ENCODE data around the gene RANBP9. TPM values are rescaled to one million over a fixed set of nuclear protein-coding genes. Genes with fewer than 3 reads are reported as not detected.

Gene RANBP9
- total RNA-seq, 4 donors from 2014 or later, result 35.8 to 64.7 (median 50.4) TPM

GRCh38 chr6:13673368-13673767 lies 38.3 kb downstream of the RANBP9 start:
- peaks cover 9% of the 10 kb centered on the region for H3K4me1 ChIP-seq

GRCh38 chr6:13672904-13673303 lies 38.7 kb downstream of the RANBP9 start:
- DNase-seq (ENCODE audit: low spot score in 2 of 2), result no peak
- Histone ChIP-seq H3K27me3 (no peaks in the 10 kb centered on the region), H3K4me1 (peaks cover 5% of the 10 kb centered on the region), H3K27ac (no peak overlapping the region), H3K36me3 (no peaks in the 10 kb centered on the region), H3K9me3 (no peaks in the 10 kb centered on the region), H3K4me3 (no peak overlapping the region)
- TF ChIP-seq CTCF (IDR thresholded peaks at IDR 0.05) (no peak), EP300 (IDR thresholded peaks at IDR 0.05) (no peak), POLR2AphosphoS5 (IDR thresholded peaks at IDR 0.05) (no peak), POLR2A (IDR thresholded peaks at IDR 0.05) (no peak)

More at GRCh38 chr6:13673368-13673767, 38.3 kb downstream of the RANBP9 start:
- no peaks in the 10 kb centered on the region for H3K36me3 ChIP-seq
- H3K27ac ChIP-seq, result no peak overlapping the region
- no peaks in the 10 kb centered on the region for H3K9me3 ChIP-seq
- no peak overlapping the region for H3K4me3 ChIP-seq
- H3K27me3 ChIP-seq, result no peaks in the 10 kb centered on the region
- TF ChIP-seq POLR2AphosphoS5 (IDR thresholded peaks at IDR 0.05) (no peak), POLR2A (IDR thresholded peaks at IDR 0.05) (no peak), EP300 (IDR thresholded peaks at IDR 0.05) (no peak), CTCF (IDR thresholded peaks at IDR 0.05) (no peak)
- WGBS, result 66% methylated on average over 1 of the region's 1 CpG
- DNase-seq (ENCODE audit: low spot score in 2 of 2), result no peak

GRCh38 chr6:13671548-13672127 lies 40.0 kb downstream of the RANBP9 start:
- Histone ChIP-seq H3K4me3 (no peak overlapping the region), H3K27ac (no peak overlapping the region), H3K9me3 (no peaks in the 10 kb centered on the region), H3K4me1 (peaks cover 11% of the 10 kb centered on the region), H3K27me3 (no peaks in the 10 kb centered on the region), H3K36me3 (no peaks in the 10 kb centered on the region)
- DNase-seq (ENCODE audit: low spot score in 2 of 2), result no peak
- TF ChIP-seq POLR2AphosphoS5 (IDR thresholded peaks at IDR 0.05) (no peak), POLR2A (IDR thresholded peaks at IDR 0.05) (no peak), CTCF (IDR thresholded peaks at IDR 0.05) (no peak), EP300 (IDR thresholded peaks at IDR 0.05) (no peak)
- WGBS, result 95% methylated on average over 1 of the region's 1 CpG

DNA sequence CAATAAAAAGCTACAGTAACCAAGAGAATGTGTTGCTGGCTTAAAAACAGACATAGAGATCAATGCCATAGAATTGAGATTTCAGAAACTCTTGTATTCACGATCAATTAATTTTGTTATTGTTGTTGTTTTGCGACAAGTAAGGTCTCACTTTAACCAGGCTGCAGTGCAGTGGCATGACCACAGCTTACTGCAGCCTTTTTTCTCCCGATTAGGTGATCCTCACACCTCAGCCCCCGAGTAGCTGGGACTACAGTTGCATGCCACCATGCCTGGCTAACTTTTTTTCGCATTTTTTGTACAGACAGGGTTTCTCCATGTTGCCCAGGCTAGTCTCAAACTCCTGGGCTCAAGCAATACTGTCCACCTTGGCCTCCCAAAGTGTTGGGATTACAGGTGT lies 42.2 kb downstream of the RANBP9 start:
- no peak for TF ChIP-seq POLR2AphosphoS5 (IDR thresholded peaks at IDR 0.05)
- no peak for TF ChIP-seq CTCF (IDR thresholded peaks at IDR 0.05)
- TF ChIP-seq POLR2A (IDR thresholded peaks at IDR 0.05), result no peak
- TF ChIP-seq EP300 (IDR thresholded peaks at IDR 0.05), result no peak
- DNase-seq (ENCODE audit: low spot score in 2 of 2), result no peak
- H3K4me1 ChIP-seq, result peaks cover 26% of the 10 kb centered on the region

GRCh38 chr6:13668291-13668928 lies 43.2 kb downstream of the RANBP9 start:
- no peaks in the 10 kb centered on the region for H3K27me3 ChIP-seq
- H3K9me3 ChIP-seq, result no peaks in the 10 kb centered on the region
- TF ChIP-seq POLR2A (IDR thresholded peaks at IDR 0.05) (no peak), EP300 (IDR thresholded peaks at IDR 0.05) (no peak), CTCF (IDR thresholded peaks at IDR 0.05) (no peak), POLR2AphosphoS5 (IDR thresholded peaks at IDR 0.05) (no peak)
- no peak for DNase-seq (ENCODE audit: low spot score in 2 of 2)
- H3K27ac ChIP-seq, result no peak overlapping the region
- WGBS, result 65% methylated on average over 2 of the region's 2 CpGs
- no peaks in the 10 kb centered on the region for H3K36me3 ChIP-seq
- H3K4me1 ChIP-seq, result peaks cover 29% of the 10 kb centered on the region
- H3K4me3 ChIP-seq, result no peak overlapping the region

More for the DNA sequence above, 42.2 kb downstream of the RANBP9 start:
- H3K4me3 ChIP-seq, result no peak overlapping the region
- no peaks in the 10 kb centered on the region for H3K36me3 ChIP-seq
- no peak overlapping the region for H3K27ac ChIP-seq
- H3K27me3 ChIP-seq, result no peaks in the 10 kb centered on the region
- H3K9me3 ChIP-seq, result no peaks in the 10 kb centered on the region
- WGBS, result 95% methylated on average over 5 of the region's 5 CpGs
